ENCODE results near the gene HLA-F. TPM values are rescaled to one million over a fixed set of nuclear protein-coding genes. Genes with fewer than 3 reads are reported as not detected.

Gene HLA-F
- polyA plus RNA-seq, 2 of the 4 experiments (the other 2 are of a cell fraction), result 2.7 to 4.5 TPM

DNA sequence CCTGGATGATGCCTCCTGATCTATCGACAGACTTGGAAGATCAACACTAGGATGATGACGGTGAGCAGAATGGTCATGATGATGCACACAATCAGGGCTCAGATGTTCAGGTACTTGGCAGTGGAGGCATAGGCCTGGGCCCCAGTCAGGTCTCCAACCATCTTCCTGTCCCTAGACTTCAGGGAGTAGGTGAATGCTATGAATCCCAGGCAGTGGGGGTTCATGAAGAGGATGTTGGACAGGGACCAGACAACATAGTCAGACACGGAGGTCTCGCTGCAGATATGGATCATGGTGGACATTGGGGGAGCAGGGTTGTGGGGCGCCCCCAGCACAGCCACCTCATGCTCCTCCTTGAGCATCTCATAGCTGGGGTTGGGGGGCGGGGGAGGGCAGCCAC is 27.5 kb downstream of the HLA-F start:
- 33% methylated on average over 3 of the region's 6 CpGs for WGBS (ENCODE audit: missing lambda C conversion rate)
- CTCF ChIA-PET, result interaction anchor here (1.2 to 1.5 kb wide), 2 partner anchors 24 to 97 kb away, joined by 3 read pairs; no protein-coding TSS in a partner anchor

DNA sequence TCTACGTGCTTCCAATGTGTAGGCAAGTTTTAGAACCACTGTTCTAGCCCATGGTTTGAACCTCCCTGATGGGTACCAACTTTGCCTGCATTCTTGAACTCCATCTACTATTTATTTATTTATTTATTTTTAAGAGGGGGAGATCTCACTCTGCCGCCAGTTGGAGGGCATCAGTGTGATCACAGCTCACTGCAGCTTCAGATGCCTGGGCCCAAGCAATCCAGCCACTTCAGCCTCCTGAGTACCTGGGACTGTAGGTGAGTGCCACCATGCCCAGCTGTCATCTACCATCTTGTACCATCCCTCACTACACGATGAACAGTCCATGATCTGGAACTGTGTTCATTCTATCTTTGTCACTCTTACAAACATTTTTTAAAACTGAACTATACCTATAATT is 28.2 kb downstream of the HLA-F start:
- ChIA-PET CTCF (interaction anchor here (1.4 to 1.5 kb wide), 2 partner anchors 49 to 98 kb away, joined by 3 to 4 read pairs; no protein-coding TSS in a partner anchor), POLR2A (no interaction called here)
- DNase-seq (ENCODE audit: low read depth in 1 of 2, low spot score in 1 of 2) (no peak), FAIRE-seq (no peak), ATAC-seq (no peak)
- no peak overlapping the region for H3K27ac ChIP-seq
- H3K4me2 ChIP-seq, result no peak overlapping the region
- WGBS (ENCODE audit: missing lambda C conversion rate), result 85% methylated on average over 3 of the region's 3 CpGs
- no peak overlapping the region for H3K4me3 ChIP-seq
- no peaks in the 10 kb centered on the region for H3K9me3 ChIP-seq
- H3K4me1 ChIP-seq, result no peaks in the 10 kb centered on the region
- TF ChIP-seq ZNF302 (CRISPR knock-in tag; IDR thresholded peaks at IDR 0.05), result no peak
- no peak for TF ChIP-seq CHD2 (IDR thresholded peaks at IDR 0.05; ENCODE audit: low read length, partially characterized antibody)
- TF ChIP-seq, protein P1, sequence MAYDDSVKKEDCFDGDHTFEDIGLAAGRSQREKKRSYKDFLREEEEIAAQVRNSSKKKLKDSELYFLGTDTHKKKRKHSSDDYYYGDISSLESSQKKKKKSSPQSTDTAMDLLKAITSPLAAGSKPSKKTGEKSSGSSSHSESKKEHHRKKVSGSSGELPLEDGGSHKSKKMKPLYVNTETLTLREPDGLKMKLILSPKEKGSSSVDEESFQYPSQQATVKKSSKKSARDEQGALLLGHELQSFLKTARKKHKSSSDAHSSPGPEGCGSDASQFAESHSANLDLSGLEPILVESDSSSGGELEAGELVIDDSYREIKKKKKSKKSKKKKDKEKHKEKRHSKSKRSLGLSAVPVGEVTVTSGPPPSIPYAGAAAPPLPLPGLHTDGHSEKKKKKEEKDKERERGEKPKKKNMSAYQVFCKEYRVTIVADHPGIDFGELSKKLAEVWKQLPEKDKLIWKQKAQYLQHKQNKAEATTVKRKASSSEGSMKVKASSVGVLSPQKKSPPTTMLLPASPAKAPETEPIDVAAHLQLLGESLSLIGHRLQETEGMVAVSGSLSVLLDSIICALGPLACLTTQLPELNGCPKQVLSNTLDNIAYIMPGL (CRISPR knock-in tag; IDR thresholded peaks at IDR 0.05; ENCODE audit: borderline replicate concordance), result no peak
- no peak for TF ChIP-seq MAZ (IDR thresholded peaks at IDR 0.05; ENCODE audit: borderline replicate concordance, low read depth, low read length)
- TF ChIP-seq NR3C1 (IDR thresholded peaks at IDR 0.05), result no peak
- TF ChIP-seq HOXB13 (CRISPR knock-in tag; IDR thresholded peaks at IDR 0.05; ENCODE audit: low read depth), result no peak
- no peak for TF ChIP-seq FOXS1 (CRISPR knock-in tag; IDR thresholded peaks at IDR 0.05)
- no peak for TF ChIP-seq JUN (IDR thresholded peaks at IDR 0.05)
- TF ChIP-seq USF2 (IDR thresholded peaks at IDR 0.05), result no peak
- TF ChIP-seq BHLHE40 (IDR thresholded peaks at IDR 0.05; ENCODE audit: low read depth, low read length), result no peak
- no peak for TF ChIP-seq NPAS2 (CRISPR knock-in tag; IDR thresholded peaks at IDR 0.05; ENCODE audit: borderline replicate concordance)
- no peak for TF ChIP-seq KDM5A (IDR thresholded peaks at IDR 0.05)
- TF ChIP-seq MAX (IDR thresholded peaks at IDR 0.05), result no peak
- no peak for TF ChIP-seq TFCP2L1 (CRISPR knock-in tag; IDR thresholded peaks at IDR 0.05)
- TF ChIP-seq, protein P2, sequence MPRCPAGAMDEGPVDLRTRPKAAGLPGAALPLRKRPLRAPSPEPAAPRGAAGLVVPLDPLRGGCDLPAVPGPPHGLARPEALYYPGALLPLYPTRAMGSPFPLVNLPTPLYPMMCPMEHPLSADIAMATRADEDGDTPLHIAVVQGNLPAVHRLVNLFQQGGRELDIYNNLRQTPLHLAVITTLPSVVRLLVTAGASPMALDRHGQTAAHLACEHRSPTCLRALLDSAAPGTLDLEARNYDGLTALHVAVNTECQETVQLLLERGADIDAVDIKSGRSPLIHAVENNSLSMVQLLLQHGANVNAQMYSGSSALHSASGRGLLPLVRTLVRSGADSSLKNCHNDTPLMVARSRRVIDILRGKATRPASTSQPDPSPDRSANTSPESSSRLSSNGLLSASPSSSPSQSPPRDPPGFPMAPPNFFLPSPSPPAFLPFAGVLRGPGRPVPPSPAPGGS (IDR thresholded peaks at IDR 0.05), result no peak
- no peak for TF ChIP-seq ESRRA (IDR thresholded peaks at IDR 0.05; ENCODE audit: borderline replicate concordance, low read length)

More for the DNA sequence above, 27.5 kb downstream of the HLA-F start:
- H3K4me1 ChIP-seq, result no peaks in the 10 kb centered on the region
- POLR2A ChIA-PET, result no interaction called here
- TF ChIP-seq, protein P2 (IDR thresholded peaks at IDR 0.05), result no peak
- no peak for TF ChIP-seq KDM1A (IDR thresholded peaks at IDR 0.05; ENCODE audit: low read depth)
- no peak for TF ChIP-seq ZSCAN20 (CRISPR knock-in tag; IDR thresholded peaks at IDR 0.05)
- TF ChIP-seq RCOR1 (IDR thresholded peaks at IDR 0.05; ENCODE audit: low read depth, low read length), result no peak
- TF ChIP-seq JUNB (IDR thresholded peaks at IDR 0.05), result no peak
- TF ChIP-seq TP53 (CRISPR knock-in tag; IDR thresholded peaks at IDR 0.05), result no peak
- TF ChIP-seq E2F6 (IDR thresholded peaks at IDR 0.05; ENCODE audit: borderline replicate concordance, low read depth), result no peak
- TF ChIP-seq MAX (IDR thresholded peaks at IDR 0.05), result no peak
- TF ChIP-seq, protein P3, sequence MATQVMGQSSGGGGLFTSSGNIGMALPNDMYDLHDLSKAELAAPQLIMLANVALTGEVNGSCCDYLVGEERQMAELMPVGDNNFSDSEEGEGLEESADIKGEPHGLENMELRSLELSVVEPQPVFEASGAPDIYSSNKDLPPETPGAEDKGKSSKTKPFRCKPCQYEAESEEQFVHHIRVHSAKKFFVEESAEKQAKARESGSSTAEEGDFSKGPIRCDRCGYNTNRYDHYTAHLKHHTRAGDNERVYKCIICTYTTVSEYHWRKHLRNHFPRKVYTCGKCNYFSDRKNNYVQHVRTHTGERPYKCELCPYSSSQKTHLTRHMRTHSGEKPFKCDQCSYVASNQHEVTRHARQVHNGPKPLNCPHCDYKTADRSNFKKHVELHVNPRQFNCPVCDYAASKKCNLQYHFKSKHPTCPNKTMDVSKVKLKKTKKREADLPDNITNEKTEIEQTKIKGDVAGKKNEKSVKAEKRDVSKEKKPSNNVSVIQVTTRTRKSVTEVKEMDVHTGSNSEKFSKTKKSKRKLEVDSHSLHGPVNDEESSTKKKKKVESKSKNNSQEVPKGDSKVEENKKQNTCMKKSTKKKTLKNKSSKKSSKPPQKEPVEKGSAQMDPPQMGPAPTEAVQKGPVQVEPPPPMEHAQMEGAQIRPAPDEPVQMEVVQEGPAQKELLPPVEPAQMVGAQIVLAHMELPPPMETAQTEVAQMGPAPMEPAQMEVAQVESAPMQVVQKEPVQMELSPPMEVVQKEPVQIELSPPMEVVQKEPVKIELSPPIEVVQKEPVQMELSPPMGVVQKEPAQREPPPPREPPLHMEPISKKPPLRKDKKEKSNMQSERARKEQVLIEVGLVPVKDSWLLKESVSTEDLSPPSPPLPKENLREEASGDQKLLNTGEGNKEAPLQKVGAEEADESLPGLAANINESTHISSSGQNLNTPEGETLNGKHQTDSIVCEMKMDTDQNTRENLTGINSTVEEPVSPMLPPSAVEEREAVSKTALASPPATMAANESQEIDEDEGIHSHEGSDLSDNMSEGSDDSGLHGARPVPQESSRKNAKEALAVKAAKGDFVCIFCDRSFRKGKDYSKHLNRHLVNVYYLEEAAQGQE (IDR thresholded peaks at IDR 0.05), result no peak
- no peak for TF ChIP-seq MAFK (IDR thresholded peaks at IDR 0.05; ENCODE audit: partially characterized antibody)
- TF ChIP-seq NPAS2 (CRISPR knock-in tag; IDR thresholded peaks at IDR 0.05; ENCODE audit: borderline replicate concordance), result no peak
- no peak for TF ChIP-seq ZC3H11A (IDR thresholded peaks at IDR 0.05)
- TF ChIP-seq HES2 (IDR thresholded peaks at IDR 0.05), result no peak
- no peak for ATAC-seq
- no peaks in the 10 kb centered on the region for H3K9me3 ChIP-seq
- H3K27ac ChIP-seq, result no peak overlapping the region
- H3K4me2 ChIP-seq, result no peak overlapping the region
- H3K4me3 ChIP-seq, result no peak overlapping the region
- no peak for FAIRE-seq
- no peak for DNase-seq (ENCODE audit: low read depth in 1 of 2, low spot score in 1 of 2)
